ENCODE measurements around the gene TSPAN18.

The TSPAN18 gene

DNA sequence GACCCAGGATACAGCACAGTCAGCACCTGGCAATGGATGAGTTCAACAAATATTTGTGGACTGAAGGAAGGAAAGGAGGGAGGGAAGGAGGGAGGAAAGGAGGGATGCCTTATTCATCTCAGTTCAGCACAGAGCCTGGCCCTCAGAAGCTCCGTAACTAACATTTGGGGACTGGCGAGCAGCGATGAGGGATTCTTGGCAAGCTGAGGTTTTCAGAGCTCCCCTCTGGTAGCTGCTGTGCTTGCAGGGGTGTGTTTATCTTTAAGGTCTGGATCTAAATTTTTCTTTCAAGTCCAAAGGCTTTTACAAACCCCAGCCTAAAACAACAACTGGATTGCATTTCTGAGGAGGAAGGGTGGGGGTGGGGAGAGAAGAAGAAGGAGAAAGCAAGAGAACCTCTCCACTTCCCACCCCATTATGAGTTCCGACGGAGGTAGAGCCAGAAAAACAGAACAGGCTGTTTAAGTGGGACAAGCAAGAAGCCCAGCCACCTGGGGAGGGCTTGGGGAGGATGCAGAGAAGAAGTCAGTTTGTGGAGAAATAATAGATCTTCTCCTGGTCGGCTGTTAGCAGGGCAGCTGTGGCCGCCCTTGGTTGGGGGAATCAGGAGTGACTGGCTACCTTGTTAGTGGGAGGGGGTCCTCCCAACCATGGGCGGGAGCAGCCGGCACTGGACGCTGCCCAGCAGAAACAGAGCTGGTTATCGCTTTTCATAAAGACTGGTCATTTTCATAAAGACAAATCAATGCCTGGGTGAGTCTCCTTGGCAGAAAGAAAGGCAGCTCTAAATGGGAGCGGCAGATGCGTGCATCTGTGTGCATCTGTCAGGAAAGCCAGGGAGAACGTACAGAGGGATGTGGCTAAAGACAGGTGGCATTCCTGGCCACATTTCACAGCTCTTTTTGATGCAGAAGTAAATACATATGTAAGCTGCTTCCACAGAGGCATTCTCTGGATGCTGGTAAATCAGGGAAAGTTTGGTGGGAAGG lies 78.0 kb downstream of the TSPAN18 start:
- no peak for DNase-seq

DNA sequence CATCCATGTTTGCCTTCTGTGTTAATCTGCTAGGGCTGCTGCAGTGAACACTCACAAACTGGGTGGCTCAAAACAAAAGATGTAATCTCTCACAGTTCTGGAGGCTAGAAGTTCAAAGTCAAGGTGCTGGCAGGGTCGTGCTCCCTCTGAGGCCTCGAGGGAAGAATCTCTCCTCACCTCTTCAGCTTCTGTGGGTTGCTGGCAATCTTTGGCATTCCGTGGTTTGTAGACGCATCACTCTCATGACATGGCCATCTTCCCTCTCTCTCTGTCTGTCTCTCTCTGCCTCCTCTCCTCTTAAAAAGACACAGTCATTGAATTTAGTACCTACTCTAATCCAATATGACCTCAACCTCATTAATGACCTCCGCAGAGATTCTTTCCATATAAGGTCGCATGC lies 78.8 kb downstream of the TSPAN18 start:
- DNase-seq: no peak

DNA sequence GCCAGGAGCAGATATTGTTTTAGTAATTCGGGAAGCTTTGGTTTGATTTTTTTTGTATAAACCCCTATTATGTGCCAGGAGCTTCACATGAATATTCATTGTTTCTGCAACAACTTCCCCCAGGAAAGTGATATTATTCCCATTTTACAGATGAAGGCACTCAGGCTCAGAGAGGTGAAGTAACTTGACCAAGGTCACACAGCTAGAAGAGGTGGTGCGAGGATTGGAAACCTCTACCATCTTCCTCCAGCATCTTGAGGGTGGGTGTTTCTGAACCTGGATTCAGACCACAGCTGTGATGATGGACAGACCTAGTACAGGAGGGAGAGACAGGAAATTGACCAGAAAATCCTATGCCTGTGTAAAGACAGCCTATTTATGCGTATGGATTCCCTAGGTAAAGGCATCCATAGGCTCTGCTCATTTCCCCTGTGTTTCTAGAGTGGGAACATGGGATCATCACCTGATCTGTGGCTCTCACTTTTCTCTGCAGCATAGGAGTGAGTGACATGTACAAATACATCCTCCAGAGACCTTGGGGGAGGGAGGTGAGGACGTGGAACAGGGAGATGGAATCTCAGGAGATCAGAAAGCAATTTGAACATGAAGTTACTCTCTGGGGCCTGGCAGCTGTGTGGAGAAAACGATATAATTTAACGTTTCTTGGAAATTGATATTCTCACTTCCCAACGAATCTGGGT lies 81.4 kb downstream of the TSPAN18 start:
- DNase-seq: no peak

DNA sequence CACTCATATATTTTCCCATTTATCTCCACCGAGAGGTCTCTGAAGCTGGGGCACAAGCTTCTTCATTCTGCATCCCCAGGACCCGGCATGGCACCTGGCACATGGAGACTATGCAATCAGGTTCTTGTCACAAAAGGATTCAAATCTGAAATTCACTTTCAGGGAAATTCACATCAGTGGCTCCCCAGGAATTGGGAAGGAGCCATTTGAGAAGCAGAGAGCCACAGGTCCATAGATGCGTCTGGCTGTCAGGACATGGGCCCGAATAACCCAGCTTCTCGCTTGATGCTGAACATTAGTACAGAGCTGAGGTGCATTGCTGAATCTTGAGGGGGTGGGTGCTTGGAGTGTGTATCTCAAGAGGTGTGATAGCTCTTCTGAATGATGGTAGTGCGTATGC lies 82.5 kb downstream of the TSPAN18 start:
- no peak for DNase-seq

DNA sequence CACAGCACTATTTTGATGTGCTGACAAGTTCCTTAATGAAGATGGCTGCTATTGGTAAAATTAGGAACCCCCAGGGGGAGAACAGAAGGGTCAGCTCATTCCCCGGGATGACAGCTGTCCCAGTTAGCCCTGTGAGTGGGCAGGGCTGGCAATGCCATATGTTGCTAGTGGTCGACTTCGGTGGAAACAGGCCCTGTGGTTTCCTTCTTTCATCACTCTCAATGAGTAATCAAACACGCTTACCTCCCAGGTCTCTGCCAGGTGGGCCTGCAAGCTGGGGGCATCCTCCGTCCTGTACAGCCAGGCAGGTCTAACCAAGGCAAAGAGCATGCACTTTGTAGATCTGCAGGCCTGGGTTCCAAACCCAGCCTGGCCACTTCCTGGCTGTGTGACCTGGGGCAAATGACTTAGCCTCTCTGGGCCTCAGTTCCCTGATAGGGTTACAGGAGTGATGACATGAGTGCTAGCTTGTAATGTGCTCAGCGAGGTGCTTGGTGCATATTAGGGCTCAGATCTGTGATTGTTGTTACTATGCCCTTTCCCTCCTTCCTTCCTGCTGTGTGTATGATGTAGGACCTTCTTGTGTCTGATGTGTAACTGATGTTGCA lies 85.2 kb downstream of the TSPAN18 start:
- no peak for DNase-seq

DNA sequence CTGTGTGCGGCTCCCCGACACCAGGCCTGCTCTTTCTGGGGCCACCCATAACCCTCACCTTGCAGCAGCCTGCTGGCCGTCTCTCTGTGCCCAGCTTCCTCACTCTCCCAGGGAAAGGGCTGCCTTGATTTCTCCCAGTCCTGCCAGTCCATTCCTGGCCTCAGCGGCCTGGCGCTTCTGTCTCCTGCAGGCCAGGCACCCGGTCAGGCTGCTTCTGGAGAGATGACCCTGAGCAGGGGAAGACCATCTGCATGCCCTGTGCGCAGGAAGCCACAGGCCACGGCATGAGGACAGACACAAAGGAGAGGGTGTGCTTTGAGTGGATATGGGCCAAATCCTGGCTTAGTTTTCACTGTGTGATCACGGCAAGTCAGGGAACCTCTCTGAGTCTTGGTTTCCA lies 86.2 kb downstream of the TSPAN18 start:
- no peak for DNase-seq

DNA sequence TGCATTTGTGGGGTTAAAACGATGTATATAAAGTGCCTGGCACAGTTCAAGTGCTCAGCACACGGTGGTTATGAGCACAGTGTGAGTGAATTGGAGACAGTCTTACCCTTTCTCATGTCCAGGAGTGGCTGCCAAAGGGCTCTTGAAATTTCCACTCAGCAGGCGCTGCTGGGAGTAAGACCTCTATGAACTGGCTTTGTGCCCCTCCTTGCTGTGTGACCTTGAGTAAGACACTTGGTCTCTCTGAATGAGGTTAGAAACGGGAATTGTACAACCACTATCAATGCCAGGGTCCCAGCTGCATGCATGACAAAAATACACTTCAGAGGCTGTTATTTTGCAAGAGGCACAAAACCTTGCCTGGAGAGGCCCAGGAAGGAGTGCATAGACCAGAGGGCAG lies 86.6 kb downstream of the TSPAN18 start:
- DNase-seq: no peak

DNA sequence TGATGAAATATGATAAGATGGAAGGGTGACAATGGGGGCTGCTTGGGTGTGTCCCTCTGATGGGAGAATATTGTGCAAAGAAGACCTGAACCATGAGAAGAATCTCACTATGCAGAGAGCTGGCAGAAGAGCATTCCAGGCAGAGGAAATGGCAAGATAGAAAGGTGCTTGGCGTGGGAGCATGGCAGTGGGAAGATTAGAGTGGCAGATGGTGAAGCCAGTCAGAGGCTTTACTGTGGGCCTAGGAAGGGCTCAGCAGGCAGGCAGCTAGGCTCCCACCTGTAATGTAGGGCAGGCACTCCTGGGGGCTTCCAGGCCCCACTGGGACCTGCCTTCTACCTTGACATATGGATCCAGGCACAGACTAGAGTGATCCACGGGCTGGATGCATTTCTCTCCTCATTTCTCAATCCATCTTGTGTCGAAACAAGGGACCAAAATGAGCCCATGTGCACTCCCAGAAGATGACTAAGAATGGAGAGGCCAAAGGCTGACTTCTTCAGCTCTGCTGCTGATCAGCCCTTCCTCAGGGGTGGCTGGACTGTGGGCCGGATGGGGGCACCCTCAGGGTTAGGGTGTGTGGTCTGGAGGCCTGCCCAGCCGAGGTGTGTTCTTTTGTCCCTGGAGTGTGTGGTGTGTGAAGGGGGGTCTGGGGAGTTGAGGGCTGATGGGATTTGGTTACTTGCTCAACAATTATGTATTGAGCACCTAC lies 88.3 kb downstream of the TSPAN18 start:
- peak; percentile 20 for DNase-seq

DNA sequence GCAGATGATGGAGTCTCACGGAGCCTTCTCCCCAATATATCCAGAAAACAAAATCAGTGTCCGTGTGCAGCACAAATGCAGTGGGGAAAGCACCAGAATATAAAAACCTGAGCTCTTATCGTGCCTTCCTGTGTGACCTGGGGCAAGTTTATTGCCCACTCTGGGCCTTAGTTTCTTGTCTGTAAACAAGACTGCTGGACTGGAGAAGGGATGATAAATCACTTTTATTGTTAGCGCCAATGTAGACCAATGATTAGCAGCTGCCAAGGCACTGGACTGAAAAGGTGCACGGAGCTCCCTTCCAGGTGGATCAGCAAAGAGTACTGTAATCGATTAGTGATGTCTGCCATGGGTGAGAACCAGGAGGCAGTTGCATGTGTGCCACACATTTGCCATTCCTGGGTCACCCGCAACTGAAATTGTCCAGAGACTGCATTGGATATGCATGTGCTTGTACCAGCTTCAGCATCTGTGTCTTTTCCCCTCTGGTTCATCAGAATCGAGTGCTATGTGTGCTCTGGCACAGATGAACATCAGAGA lies 89.2 kb downstream of the TSPAN18 start:
- no peak for DNase-seq

DNA sequence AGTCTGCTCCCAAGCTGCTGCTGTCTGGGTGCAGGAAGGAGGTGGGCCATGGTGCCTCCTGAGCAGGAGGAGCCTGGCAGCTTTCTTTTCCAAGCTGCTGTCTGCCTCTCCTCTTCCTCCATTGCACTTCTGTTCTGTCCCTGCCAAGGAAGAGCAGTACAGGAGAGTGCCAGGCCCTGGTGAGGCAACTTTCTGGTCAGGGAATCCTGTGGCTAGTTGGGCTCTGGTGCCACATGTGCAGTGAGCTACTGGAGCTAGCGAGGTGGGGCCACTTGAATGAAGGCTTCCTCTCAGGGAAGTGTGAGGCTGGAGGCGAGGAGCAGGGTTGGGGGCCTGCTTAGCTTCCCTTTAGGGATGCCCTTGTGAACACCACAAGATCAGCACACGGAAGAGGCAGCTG lies 90.0 kb downstream of the TSPAN18 start:
- no peak for DNase-seq

DNA sequence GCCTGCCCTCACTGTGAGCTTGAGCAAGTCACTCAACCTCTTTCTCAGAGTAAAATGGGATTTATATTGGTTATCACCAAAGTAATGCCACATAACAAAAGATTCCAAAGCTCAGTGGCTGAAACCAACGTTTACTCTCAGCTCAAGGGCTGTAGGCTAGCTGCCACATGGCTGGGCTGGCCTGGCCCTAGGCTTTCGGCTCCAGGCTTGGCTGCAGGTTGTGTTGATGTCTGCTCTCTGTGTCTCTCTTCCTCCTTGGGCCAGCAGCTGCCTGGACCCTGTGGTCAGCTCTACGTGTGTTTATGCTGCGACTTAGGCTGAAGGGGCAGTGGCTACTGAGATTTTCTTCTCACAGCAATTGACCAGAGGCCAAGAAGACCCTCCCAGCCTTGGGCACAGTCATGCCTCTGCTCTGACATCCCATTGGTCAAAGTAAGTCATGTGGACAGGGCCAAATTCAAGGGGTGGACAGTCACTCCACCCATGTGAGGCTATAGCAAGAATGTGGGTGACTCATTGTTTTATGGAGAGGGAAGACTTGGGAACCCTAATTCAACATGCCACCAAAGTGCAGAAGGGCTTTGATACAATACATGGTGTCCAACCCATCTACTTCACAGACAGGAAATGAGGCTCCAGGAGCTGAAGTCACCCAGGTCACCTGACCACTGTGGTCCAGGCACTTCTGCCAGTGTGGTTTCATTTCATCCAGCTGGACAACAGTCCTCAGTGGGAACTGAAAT lies 90.6 kb downstream of the TSPAN18 start:
- no peak for DNase-seq

DNA sequence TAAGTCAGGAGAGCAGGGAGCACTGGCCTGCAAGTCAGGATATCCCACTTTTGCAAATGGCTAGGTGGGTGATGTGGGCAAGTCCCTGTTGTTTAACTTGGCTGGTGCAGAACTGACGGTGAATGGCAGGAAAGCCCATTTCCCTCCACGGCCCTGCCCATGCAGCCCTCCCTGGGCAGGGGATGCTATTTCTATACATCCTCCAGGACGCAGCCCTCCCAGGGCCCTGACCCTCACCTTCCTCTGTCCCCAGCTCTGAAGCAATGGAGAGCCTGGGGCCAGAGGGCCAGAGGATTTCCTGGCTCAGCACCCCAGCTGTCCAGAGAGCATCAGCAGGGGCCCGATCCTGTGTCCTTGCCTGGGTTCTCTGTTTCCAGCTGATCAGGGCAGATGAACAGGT lies 91.3 kb downstream of the TSPAN18 start:
- no peak for DNase-seq

DNA sequence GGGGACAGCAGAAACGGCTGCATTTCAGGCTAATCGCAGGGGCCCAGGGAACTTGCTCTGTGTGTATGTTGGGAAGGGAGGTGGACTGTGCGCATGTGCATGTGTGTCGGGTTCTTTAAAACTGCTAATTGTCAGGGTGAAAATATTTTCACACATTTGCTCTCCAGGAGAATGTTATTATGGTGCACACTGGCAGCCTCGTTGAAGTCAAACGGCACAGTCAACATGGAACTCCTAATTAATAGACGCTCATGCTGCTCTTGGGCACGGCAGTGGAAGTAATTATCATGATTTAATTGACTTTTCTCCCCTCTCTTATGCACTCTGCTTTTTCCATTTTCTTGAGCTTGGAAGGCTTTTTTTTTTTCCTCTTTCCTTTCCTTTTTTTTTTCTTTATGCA lies 92.6 kb downstream of the TSPAN18 start:
- DNase-seq: no peak

DNA sequence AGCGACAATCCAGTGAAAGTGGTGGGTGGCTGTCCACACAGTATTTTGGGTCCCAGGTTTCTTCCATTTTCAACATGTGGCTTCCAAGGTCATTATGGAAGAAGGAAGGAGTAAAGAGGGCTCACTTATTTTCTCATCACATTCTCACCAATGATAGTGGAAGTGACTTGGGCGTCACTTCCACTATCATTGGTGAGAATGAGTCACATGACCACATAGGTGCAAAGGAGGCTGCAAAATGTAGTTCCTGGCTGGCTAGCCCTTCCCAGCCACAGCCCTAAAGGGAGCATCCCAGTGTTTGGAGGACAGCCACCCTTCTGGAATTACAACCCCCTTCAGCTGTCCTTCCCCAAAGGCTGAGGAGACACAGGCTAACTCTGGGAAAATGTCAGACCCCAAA lies 95.6 kb downstream of the TSPAN18 start:
- DNase-seq: no peak

DNA sequence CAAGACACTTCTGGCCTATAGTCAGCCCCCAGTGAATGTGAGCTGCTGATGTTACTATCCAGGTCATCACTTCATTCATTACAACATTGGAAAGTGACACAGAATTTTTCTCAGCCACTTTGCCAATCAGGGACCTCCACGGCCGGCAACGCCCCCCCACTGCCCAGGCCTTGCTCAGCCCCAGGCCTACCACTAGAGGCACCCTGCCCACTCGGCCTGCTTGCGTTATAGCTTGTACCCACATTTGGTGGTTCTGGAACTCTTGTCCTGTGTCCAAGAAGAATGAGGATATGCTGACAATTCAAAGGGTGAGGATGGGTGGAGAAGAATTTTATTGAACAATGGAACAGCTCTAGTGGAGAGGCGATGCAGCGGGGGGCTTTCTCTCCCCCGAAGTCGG lies 96.2 kb downstream of the TSPAN18 start:
- no peak for DNase-seq

DNA sequence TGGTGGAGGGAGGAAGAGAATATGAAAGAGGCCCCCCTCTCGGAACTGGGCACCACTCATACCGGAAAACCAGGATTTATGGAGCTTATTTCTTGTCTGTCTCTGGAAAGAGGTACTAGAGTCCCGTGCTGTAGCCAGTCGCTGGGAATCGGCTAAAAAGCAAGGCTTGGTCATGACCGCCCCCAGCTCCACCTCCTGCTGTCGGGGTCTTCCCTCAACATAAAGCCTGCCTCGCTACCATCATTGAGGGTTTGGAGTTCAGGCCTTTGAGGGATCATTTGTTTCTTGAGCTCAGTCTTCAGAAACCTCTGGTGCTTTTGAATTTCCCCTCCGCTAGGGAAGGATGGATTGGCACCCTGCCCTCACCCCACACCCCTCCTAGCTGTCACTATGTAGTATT lies 97.1 kb downstream of the TSPAN18 start:
- DNase-seq: no peak

DNA sequence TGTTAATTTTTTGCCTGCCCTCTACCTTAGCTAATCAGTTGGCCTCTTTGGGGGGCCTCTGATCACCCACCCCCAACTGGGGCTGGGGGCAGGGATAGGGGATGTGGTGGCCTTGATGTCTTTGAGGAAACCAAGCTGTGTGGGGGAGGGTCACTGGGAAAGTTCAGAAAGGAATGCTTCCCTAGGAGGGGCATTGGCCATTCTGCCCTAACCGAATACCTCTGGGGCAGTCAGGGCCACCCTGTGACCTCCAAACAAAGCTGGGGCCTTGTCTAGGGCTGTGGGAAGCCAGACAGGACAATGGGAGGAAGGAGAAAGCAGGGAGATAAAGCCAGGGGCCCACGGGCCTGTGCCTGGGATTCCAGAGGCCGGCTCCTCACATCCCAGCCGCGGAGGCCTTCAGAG lies 97.5 kb downstream of the TSPAN18 start:
- DNase-seq: no peak

DNA sequence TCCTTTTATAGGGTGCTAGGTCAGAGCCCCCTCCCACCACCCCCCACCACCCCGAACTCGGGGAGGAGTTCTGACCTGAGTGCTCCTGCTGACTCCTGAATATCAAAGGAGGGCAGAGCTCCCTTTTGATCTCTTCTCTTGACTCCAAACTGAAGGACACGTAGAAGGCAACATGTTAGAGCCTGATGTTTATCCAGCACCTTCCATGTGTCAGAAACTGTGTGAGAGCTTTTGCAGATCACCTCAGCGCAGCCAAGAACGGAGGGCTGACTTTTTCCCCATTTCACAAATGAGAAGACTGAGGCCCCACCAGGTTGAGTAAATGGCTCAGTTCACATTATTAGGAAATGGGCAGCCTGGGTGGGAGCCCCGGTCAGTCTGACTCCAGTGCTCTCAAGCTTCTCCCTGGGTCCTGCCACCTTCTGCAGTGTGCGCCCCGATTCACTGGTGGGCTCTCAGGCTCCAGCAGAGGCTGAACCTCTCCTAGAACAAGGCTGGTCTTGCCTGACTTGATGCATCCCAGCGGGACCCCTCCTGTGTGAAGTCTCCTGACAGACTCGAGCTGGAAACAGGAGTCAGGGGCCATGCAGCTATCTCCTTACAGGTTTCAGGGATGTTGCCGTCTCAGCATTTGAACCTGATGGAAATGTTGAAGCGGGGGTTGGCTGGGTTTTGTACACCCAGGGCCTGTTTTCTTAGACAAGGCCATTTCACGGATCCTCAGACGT lies 98.5 kb downstream of the TSPAN18 start:
- no peak for DNase-seq

DNA sequence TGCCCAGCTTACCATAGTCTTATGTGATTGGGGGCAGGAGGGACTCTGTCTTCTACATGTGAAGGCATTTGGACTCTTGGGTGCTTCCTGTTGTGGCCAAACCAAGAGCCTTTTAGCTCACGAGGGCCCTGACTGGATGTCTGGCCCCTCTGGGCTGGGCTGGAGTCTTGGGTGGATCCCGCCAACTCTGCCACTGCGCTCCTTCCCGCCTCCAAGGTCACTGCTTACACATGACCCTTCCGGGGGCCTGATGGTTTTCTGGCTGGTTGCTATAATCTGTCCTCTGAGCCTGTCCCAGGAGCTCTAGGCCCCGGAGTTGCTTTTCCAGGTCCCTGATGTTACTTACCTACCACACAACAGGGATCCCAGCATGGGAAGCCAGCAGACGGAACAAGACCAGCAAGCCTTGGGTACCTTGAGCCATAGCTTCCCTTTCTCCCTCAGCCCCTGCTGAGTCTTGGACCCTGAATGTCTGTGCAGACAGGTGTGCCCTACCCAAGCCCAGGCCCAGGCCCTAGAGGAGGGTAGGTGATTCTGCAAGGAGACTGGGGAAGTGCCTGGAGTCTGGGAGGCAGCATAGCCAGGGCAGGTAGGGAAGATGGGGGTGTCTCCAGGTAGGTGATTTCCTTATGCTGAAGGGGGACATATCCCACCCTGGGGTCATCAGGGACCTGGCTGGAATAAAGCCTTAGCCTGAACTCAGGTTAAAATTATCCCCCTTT lies 100.3 kb downstream of the TSPAN18 start:
- no peak for DNase-seq

DNA sequence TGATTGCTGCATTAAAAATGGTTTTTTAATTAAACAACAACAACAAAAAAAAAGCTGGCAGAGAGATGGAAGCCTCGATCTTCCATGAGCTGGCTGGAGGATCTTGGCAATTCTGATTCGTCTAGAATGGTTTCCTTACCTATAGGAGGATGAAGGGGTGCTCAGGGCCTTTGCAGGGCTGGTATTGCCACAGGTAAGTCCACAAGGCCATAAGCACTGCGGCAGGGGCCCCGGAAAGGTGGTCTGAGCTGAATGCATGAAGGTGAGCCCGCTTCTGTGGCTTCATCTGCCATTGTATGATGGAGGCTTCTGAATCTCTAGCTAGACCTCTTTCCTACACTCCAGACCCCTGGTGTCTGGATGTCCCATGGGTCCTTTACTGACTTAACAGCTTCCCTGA lies 101.5 kb downstream of the TSPAN18 start:
- no peak for DNase-seq

DNA sequence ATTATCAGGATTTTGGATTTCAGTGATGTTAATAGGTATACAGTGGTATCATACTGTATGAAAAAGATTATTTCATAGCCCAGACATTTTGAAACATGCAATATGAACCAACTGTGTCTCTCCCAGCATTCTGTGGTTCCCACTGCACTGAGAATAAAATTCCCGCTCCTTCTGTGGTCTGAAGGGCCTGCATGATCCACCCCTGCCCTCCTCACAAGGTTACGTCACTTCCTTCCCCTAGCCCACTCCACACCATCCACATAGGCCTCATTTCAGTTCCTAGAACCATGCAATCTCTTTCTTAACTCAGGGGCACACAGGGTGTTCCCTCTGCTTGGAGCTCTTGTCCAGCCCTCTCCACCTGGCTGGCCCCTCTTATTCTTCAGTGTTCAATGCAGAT lies 103.1 kb downstream of the TSPAN18 start:
- DNase-seq: no peak
